Gastroesophageal sphincter (tissue), 4 donors: ENCODE data around the gene TEC. TPM values are rescaled to one million over a fixed set of nuclear protein-coding genes. Genes with fewer than 3 reads are reported as not detected.

Experiments
- ATAC-seq: fragments of 150-250 bp; one replicate; pipeline ENCODE4 v1.9.1; 2016; ENCODE audit warnings: mild to moderate bottlenecking, moderate library complexity
- H3K27ac ChIP-seq, 4 donors: fragments of 200-600 bp; sonication (generic) in 3 of 4; 1 replicate in 3 of 4; 2 replicates in 1 of 4; pipeline ENCODE4 v1.5.1; 2016 to 2019
- H3K27me3 ChIP-seq: fragments of 200-600 bp; sonication (generic); one replicate; pipeline ENCODE4 v1.5.1; 2019
- H3K36me3 ChIP-seq, 2 donors: fragments of 200-600 bp; sonication (generic); one replicate each; pipeline ENCODE4 v1.5.1; 2019; ENCODE audit warnings: control low read depth in 1 of 2
- H3K4me1 ChIP-seq, 3 donors: fragments of 200-600 bp; sonication (generic); 1 replicate in 2 of 3; 2 replicates in 1 of 3; pipeline ENCODE4 v1.5.1; 2016 to 2019; ENCODE audit warnings: control low read depth in 2 of 3
- H3K4me3 ChIP-seq, 2 donors: fragments of 200-600 bp; sonication (generic); one replicate each; pipeline ENCODE4 v1.5.1; 2019; ENCODE audit warnings: mild to moderate bottlenecking in 1 of 2, moderate library complexity in 1 of 2
- H3K9me3 ChIP-seq, 3 donors: fragments of 200-600 bp; sonication (generic); one replicate each; pipeline ENCODE4 v1.5.1; 2017 to 2019; ENCODE audit warnings: control low read depth in 2 of 3
- CTCF ChIP-seq, 4 experiments: fragments of 200-600 bp in 2 of 4; fragments of 450-650 bp in 2 of 4; sonication (generic) in 1 of 4; IDR thresholded peaks; one replicate each; pipeline ENCODE4 v1.5.1; 2017 to 2019; ENCODE audit warnings: antibody characterized with exemption in 4 of 4, mild to moderate bottlenecking in 2 of 4, moderate library complexity in 2 of 4
- EP300 ChIP-seq: sonication (generic); formaldehyde crosslinking; IDR thresholded peaks from one replicate; pipeline ENCODE4 v1.6.1; 2017; ENCODE audit warnings: antibody characterized with exemption, mild to moderate bottlenecking
- POLR2A ChIP-seq, 2 donors: fragments of 450-650 bp; IDR thresholded peaks; one replicate each; pipeline ENCODE4 v1.6.1; 2017; ENCODE audit warnings: antibody characterized with exemption in 2 of 2, mild to moderate bottlenecking in 2 of 2, moderate library complexity in 1 of 2
- POLR2AphosphoS5 ChIP-seq: sonication (generic); formaldehyde crosslinking; IDR thresholded peaks from one replicate; pipeline ENCODE4 v1.6.1; 2017; ENCODE audit warnings: antibody characterized with exemption
- WGBS, 2 donors: methylation state at CpG; one replicate each; pipeline ENCODE4 v1.1.5; 2018; ENCODE audit warnings: low coverage in 1 of 2; 5-methylcytosine and 5-hydroxymethylcytosine counted together
- total RNA-seq, 4 donors: library from RNA; depleted of rRNA; stranded (reverse); fragments of >200 nt; gene quantifications; one replicate each; pipeline ENCODE4 v1.1.0, GENCODE V29; 2016

The TEC gene
- total RNA-seq, 4 donors from 2014 or later, result 1.9 to 6.5 (median 3.1) TPM

DNA sequence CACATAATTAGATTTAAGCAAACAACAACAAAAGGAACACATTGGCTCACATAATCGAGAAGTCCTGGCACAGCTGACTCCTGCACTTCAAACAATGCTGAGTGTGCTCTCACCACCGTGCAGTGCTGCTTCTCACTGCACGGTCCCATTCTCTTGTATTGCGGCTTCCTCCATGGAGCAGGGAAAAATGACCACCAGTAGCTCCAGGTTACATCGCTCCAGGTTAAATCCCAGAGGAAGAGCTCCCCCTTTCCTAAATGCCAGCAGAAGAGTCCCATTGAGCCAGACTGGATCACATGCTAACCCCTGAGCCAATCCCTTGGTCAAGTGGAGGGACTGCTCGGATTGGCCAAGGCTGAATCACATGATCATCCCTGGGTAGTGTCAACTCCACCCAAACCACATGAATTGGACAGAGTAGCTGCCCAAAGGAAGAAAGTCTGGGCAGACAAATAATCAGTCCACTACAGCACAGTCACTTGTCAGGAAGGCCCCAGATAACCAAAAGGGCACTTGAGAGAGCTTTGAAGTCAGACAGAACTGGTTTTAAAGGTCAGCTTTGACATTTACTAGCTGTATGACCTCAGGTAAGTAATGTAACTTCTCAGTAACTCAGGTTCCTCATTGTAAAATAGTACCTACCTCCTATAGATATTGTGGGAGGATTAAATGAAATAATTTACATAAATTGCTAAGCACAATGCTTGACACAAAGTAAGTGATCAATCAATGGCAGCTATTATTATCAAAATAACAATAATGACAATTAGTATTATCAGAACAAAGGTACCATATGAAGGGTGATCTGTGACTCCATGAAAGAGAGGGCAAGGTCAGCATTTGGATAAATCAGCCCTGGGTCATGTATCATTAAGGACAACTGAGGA, 14.3 kb downstream of the TEC start:
- Histone ChIP-seq H3K9me3 (no peaks in the 10 kb centered on the region), H3K27ac (no peak overlapping the region), H3K4me3 (no peak overlapping the region), H3K36me3 (no peaks in the 10 kb centered on the region), H3K27me3 (no peaks in the 10 kb centered on the region), H3K4me1 (peaks cover 0 to 7% (median 0%) of the 10 kb centered on the region in 3 donors)
- WGBS, 2 donors, result 43 to 67% methylated on average over 1 of the region's 6 CpGs
- no peak for ATAC-seq
- TF ChIP-seq EP300 (no peak), CTCF (IDR thresholded peaks at IDR 0.05) (no peak), POLR2AphosphoS5 (no peak), POLR2A (IDR thresholded peaks at IDR 0.05) (no peak)

DNA sequence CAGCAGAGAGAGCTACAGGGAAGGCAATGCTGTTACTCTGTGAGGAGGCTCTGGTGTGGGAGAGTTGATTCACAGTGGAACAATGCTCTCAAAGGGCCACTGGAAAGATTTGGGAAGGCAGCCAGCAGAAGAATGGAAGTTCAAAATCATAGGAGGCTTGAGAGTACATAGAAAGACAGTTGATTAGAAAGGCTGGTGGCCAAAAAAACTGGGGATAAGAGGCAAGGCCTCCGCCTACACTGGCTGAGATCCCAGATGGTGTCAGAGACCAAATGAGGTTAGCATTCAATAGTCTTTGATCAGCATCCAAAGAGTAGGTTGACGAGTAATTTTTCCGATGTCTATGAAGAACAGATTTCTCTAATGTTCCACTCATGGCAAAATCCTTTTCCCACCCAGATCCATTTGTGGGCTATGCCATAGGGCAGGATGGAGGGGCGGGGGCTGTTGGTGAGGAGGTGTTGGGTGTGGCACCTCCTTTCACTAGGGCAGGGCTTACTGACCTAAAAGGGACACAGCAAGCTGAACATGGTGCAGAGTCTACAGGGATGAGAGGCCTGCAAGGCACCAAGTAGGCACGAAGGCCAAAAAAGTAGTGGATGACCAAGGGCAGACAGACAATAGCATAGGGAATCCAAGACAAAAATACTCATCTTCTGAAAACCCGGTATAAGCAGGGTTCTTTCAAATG, 15.1 kb downstream of the TEC start:
- WGBS, 2 donors, result 33 to 46% methylated on average over 4 to 5 of the region's 6 CpGs
- no peak for ATAC-seq

GRCh38 chr4:48252313-48252712, 17.3 kb downstream of the TEC start:
- Histone ChIP-seq H3K27ac (no peak overlapping the region), H3K27me3 (no peaks in the 10 kb centered on the region), H3K4me3 (no peak overlapping the region), H3K9me3 (no peaks in the 10 kb centered on the region), H3K36me3 (no peaks in the 10 kb centered on the region), H3K4me1 (peaks cover 0 to 7% (median 0%) of the 10 kb centered on the region in 3 donors)
- TF ChIP-seq POLR2AphosphoS5 (no peak), CTCF (IDR thresholded peaks at IDR 0.05) (no peak), EP300 (no peak), POLR2A (IDR thresholded peaks at IDR 0.05) (no peak)
- ATAC-seq, result no peak

More for the DNA sequence above, 15.1 kb downstream of the TEC start:
- H3K27ac ChIP-seq, result no peak overlapping the region
- no peak overlapping the region for H3K4me3 ChIP-seq
- peaks cover 0 to 7% (median 0%) of the 10 kb centered on the region in 3 donors for H3K4me1 ChIP-seq
- no peaks in the 10 kb centered on the region for H3K36me3 ChIP-seq
- H3K9me3 ChIP-seq, result no peaks in the 10 kb centered on the region
- TF ChIP-seq POLR2A (IDR thresholded peaks at IDR 0.05) (no peak), POLR2AphosphoS5 (no peak), EP300 (no peak), CTCF (IDR thresholded peaks at IDR 0.05) (no peak)
- no peaks in the 10 kb centered on the region for H3K27me3 ChIP-seq

DNA sequence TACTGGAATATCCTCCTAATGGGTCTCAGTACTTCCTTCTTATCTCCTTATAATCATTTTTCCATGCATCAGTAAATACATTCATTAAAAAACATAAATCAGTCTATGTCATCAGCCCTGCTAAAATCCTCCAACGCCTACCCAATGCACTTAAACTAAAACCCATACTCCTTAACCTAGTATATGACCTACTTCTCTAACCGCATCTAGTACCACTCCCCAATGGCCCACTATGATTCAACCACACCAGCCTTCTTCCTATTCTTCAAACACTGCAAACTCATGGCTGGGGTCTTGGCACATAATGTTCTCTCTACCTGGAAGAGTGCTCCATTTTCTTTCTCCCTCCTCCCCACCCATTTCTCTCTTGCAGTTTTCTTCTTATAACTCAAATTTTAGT, 18.7 kb downstream of the TEC start:
- Histone ChIP-seq H3K9me3 (no peaks in the 10 kb centered on the region), H3K4me3 (no peak overlapping the region), H3K27ac (no peak overlapping the region), H3K4me1 (peaks cover 0 to 7% (median 0%) of the 10 kb centered on the region in 3 donors), H3K27me3 (no peaks in the 10 kb centered on the region), H3K36me3 (no peaks in the 10 kb centered on the region)
- WGBS, 2 donors, result 83 to 91% methylated on average over 2 of the region's 2 CpGs
- TF ChIP-seq POLR2A (IDR thresholded peaks at IDR 0.05), result no peak
- TF ChIP-seq POLR2AphosphoS5, result no peak
- TF ChIP-seq EP300, result no peak
- no peak for TF ChIP-seq CTCF (IDR thresholded peaks at IDR 0.05)
- ATAC-seq, result no peak
